GM12891 (cell line): ENCODE measurements around the gene C1QTNF9.
A peak's percentile ranks its signal among the peaks of the same experiment; 100 is the strongest.

ENCODE experiments used
- DNase-seq: peaks from one replicate; pipeline ENCODE4 v3.0.0; 2011; ENCODE audit warnings: low spot score; ENCODE audit not compliant: insufficient read length
- FAIRE-seq: peaks from 2 replicates; lab custom pipeline; 2011; peaks lifted over from hg19 to GRCh38; lab: Jason Lieb, UNC
- PAX5 ChIP-seq: IDR thresholded peaks from 2 replicates; pipeline ENCODE4 v1.6.1; 2011; ENCODE audit warnings: low read length, moderate library complexity, mild to moderate bottlenecking; ENCODE audit not compliant: insufficient read depth, severe bottlenecking
- POLR2A ChIP-seq: IDR thresholded peaks from 2 replicates; pipeline ENCODE4 v1.6.1; 2011; ENCODE audit warnings: low read depth, low read length, control low read depth
- POLR2AphosphoS5 ChIP-seq: IDR thresholded peaks from 2 replicates; pipeline ENCODE4 v1.6.1; 2011; ENCODE audit warnings: low read depth, low read length, control low read depth
- POU2F2 ChIP-seq: IDR thresholded peaks from 2 replicates; pipeline ENCODE4 v1.6.1; 2011; ENCODE audit warnings: low read depth, mild to moderate bottlenecking, control low read depth, low read length, moderate library complexity
- SPI1 ChIP-seq: IDR thresholded peaks from 2 replicates; pipeline ENCODE4 v1.6.1; 2011; ENCODE audit warnings: low read depth, low read length, control low read depth
- TAF1 ChIP-seq: IDR thresholded peaks from 2 replicates; pipeline ENCODE4 v1.6.1; 2011; ENCODE audit warnings: low read depth, low read length, control low read depth

Gene C1QTNF9

GRCh38 chr13:24279327-24280110 lies 29.9 kb upstream of the C1QTNF9 start:
- DNase-seq (no peak), FAIRE-seq (no peak)
- no peak for TF ChIP-seq POLR2AphosphoS5
- no peak for TF ChIP-seq POLR2A
- TF ChIP-seq SPI1 = no peak
- TF ChIP-seq TAF1 = no peak
- no peak for TF ChIP-seq PAX5
- TF ChIP-seq POU2F2 = no peak

GRCh38 chr13:24280720-24281119 lies 28.7 kb upstream of the C1QTNF9 start:
- TF ChIP-seq POLR2A (no peak), TAF1 (no peak), POU2F2 (no peak), POLR2AphosphoS5 (no peak), SPI1 (no peak), PAX5 (no peak)
- peak; percentile 82 for FAIRE-seq
- DNase-seq = peak; percentile 46

- FAIRE-seq (no peak), DNase-seq (no peak)
- TF ChIP-seq SPI1 = no peak
- no peak for TF ChIP-seq POLR2A
- no peak for TF ChIP-seq TAF1
- no peak for TF ChIP-seq PAX5
- no peak for TF ChIP-seq POLR2AphosphoS5
- TF ChIP-seq POU2F2 = no peak
These were observed 28.0 kb upstream of the C1QTNF9 start for GRCh38 chr13:24281188-24282008.

GRCh38 chr13:24282256-24282655 lies 27.1 kb upstream of the C1QTNF9 start:
- DNase-seq = no peak
- no peak for FAIRE-seq
- TF ChIP-seq POU2F2 = no peak
- TF ChIP-seq SPI1 = no peak
- TF ChIP-seq POLR2AphosphoS5 = no peak
- no peak for TF ChIP-seq PAX5
- TF ChIP-seq TAF1 = no peak
- no peak for TF ChIP-seq POLR2A

GRCh38 chr13:24284889-24285565 lies 24.4 kb upstream of the C1QTNF9 start:
- TF ChIP-seq TAF1 = no peak
- TF ChIP-seq SPI1 = no peak
- TF ChIP-seq PAX5 = no peak
- no peak for TF ChIP-seq POLR2A
- no peak for TF ChIP-seq POLR2AphosphoS5
- no peak for FAIRE-seq
- DNase-seq = no peak

GRCh38 chr13:24286624-24287023 lies 22.8 kb upstream of the C1QTNF9 start:
- no peak for DNase-seq
- FAIRE-seq = no peak
- TF ChIP-seq PAX5 (no peak), POU2F2 (no peak), POLR2A (no peak), POLR2AphosphoS5 (no peak), SPI1 (no peak), TAF1 (no peak)

- no peak for DNase-seq
- TF ChIP-seq PAX5 = no peak
- no peak for TF ChIP-seq TAF1
- no peak for TF ChIP-seq SPI1
- TF ChIP-seq POLR2A = no peak
- TF ChIP-seq POU2F2 = no peak
- TF ChIP-seq POLR2AphosphoS5 = no peak
- no peak for FAIRE-seq
These were observed 21.6 kb upstream of the C1QTNF9 start for GRCh38 chr13:24287748-24288287.

GRCh38 chr13:24288870-24289269 lies 20.5 kb upstream of the C1QTNF9 start:
- DNase-seq = no peak
- no peak for TF ChIP-seq SPI1
- TF ChIP-seq TAF1 = no peak
- TF ChIP-seq POU2F2 = no peak
- TF ChIP-seq POLR2AphosphoS5 = no peak
- TF ChIP-seq PAX5 = no peak
- no peak for TF ChIP-seq POLR2A
- FAIRE-seq = no peak

- DNase-seq = no peak
- no peak for FAIRE-seq
- TF ChIP-seq TAF1 (no peak), POU2F2 (no peak), SPI1 (no peak), POLR2A (no peak), POLR2AphosphoS5 (no peak), PAX5 (no peak)
These were observed 19.0 kb upstream of the C1QTNF9 start for GRCh38 chr13:24290280-24290932.
